Mucosa of rectum (tissue), 2 donors: ENCODE data around the gene JCAD.

ENCODE experiments used
- H3K27ac ChIP-seq, 2 donors: one replicate each; pipeline ENCODE4 v1.7.0; 2013; ENCODE audit warnings: inconsistent platforms in 2 of 2, low read depth in 2 of 2, low read length in 2 of 2
- H3K27me3 ChIP-seq, 2 donors: one replicate each; pipeline ENCODE4 v1.7.0; 2013; ENCODE audit warnings: low read length in 2 of 2; ENCODE audit not compliant: control insufficient read depth in 2 of 2, insufficient read depth in 2 of 2
- H3K36me3 ChIP-seq, 2 donors: one replicate each; pipeline ENCODE4 v1.7.0; 2013; ENCODE audit warnings: low read length in 2 of 2; ENCODE audit not compliant: control insufficient read depth in 2 of 2, insufficient read depth in 2 of 2
- H3K4me1 ChIP-seq, 2 donors: one replicate each; pipeline ENCODE4 v1.7.0; 2013; ENCODE audit warnings: low read length in 2 of 2, mild to moderate bottlenecking in 1 of 2; ENCODE audit not compliant: control insufficient read depth in 2 of 2, insufficient read depth in 2 of 2
- H3K4me3 ChIP-seq, 2 donors: one replicate each; pipeline ENCODE4 v1.7.0; 2013; ENCODE audit warnings: low read length in 2 of 2
- H3K9ac ChIP-seq, 2 donors: one replicate each; pipeline ENCODE4 v1.7.0; 2013; ENCODE audit warnings: low read length in 2 of 2, low read depth in 1 of 2, mild to moderate bottlenecking in 1 of 2
- H3K9me3 ChIP-seq, 2 donors: one replicate each; pipeline ENCODE4 v1.7.0; 2013; ENCODE audit warnings: low read length in 2 of 2; ENCODE audit not compliant: control insufficient read depth in 2 of 2
- donor health status: healthy.
- donor health status: Normal muscosa, but diverticular disease.

Gene JCAD

DNA sequence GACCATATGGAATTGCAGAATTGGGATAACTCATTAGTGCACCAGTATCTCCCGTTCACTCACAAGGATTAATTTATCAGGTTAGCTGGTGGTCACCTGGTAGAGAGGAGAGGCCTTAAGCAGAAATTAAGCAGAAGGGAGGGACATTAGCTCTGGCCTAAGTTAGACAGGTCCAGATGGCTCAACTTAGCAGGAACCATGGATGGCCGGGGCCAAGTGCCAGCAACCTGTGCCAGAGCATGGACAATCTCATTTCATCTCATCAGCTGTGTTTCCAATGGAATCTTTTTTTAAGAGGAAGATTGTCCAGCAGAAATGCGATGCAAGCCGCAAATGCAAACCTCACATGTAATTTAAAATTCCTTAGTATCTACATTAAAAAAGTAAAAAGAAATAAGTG is 82.2 kb downstream of the JCAD start:
- Histone ChIP-seq H3K9me3 (no peaks in the 10 kb centered on the region), H3K9ac (no peak overlapping the region), H3K36me3 (no peaks in the 10 kb centered on the region), H3K27ac (no peak overlapping the region), H3K4me1 (no peaks in the 10 kb centered on the region), H3K27me3 (peaks cover 0 to 2% of the 10 kb centered on the region in 2 donors), H3K4me3 (no peak overlapping the region)

DNA sequence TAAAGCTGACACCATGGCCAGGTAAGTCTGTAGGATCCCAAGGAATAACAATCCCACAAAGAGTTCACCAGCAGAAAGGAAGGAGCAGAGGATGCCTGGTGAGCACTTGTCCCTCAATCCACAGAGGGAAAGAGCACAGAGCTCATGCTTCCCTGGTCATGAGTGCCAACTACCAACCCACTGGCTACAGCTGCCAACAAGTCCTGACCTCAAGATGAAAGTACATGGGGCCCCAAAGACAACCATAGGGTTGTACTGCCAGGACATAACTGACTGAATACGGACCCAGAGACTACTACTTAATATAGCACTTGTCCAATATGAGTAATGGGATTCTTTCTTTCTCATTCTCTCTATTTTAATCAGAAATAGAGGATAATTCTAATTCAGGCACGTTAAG is 83.3 kb downstream of the JCAD start:
- Histone ChIP-seq H3K4me3 (no peak overlapping the region), H3K9me3 (no peaks in the 10 kb centered on the region), H3K4me1 (no peaks in the 10 kb centered on the region), H3K9ac (no peak overlapping the region), H3K36me3 (no peaks in the 10 kb centered on the region), H3K27me3 (peaks cover 0 to 2% of the 10 kb centered on the region in 2 donors), H3K27ac (no peak overlapping the region)

DNA sequence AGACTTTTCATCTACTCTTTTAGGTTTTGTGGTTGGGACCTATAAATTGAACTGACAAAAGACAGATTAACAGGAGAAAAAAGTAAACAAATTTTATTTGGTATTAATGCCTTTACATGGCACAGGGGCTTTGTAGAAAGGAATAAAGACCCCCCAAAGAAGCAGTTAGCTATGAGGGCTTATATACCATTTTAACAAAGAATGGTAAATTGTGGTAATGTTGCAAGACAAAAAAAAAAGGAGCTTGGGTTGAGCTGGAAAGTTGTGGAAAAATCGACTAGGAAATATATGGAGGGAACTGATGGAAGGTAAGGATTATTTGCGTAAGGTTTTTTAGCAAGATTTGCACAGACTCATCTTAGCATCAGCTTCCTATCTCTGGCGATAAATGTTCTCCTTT is 84.6 kb downstream of the JCAD start:
- Histone ChIP-seq H3K27ac (no peak overlapping the region), H3K36me3 (no peaks in the 10 kb centered on the region), H3K9me3 (no peaks in the 10 kb centered on the region), H3K4me3 (no peak overlapping the region), H3K4me1 (no peaks in the 10 kb centered on the region), H3K27me3 (no peaks in the 10 kb centered on the region), H3K9ac (no peak overlapping the region)

DNA sequence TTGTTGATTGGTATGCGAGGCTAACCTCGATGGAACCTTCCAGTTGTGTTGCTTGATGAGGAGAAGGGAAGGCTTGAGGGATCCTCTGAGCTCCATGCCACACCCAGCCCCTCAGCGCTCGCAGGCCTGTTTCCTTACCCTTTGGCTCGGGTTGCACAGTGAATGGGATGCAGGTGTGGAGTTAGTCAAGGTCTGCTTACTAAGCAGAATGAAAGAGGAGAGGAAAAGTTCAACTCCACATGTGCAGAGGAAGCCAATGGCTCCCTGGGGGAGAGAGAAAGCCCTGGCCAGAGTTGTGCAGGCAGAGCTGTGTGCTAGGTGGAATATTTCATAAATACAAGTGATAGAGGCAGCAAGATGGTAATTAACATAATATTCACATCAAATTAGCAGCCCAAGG is 85.5 kb downstream of the JCAD start:
- Histone ChIP-seq H3K27ac (no peak overlapping the region), H3K9me3 (no peaks in the 10 kb centered on the region), H3K27me3 (no peaks in the 10 kb centered on the region), H3K4me3 (no peak overlapping the region), H3K4me1 (no peaks in the 10 kb centered on the region), H3K36me3 (no peaks in the 10 kb centered on the region), H3K9ac (no peak overlapping the region)

DNA sequence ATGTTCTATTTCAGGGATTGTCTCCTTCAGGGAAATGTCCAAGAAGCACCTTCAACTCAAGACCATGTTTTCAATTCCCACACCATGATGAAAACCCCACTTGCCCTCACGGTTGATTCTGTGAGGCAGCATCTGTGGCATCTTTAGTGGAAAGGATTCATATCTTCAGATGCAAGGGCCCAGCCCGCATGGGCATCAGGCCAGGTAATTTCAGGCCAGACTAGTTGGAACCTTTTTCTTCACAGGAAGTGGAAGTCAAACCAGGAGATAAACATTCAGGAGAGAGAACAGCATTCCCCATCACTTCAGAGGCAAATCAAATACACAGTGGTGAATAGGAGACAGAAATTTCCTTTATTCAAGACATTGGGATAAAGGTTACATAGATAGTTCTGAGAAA is 88.8 kb downstream of the JCAD start:
- H3K4me1 ChIP-seq, result no peaks in the 10 kb centered on the region
- no peak overlapping the region for H3K4me3 ChIP-seq
- no peak overlapping the region for H3K9ac ChIP-seq
- no peaks in the 10 kb centered on the region for H3K27me3 ChIP-seq
- H3K36me3 ChIP-seq, result no peaks in the 10 kb centered on the region
- H3K27ac ChIP-seq, result no peak overlapping the region
- H3K9me3 ChIP-seq, result no peaks in the 10 kb centered on the region

DNA sequence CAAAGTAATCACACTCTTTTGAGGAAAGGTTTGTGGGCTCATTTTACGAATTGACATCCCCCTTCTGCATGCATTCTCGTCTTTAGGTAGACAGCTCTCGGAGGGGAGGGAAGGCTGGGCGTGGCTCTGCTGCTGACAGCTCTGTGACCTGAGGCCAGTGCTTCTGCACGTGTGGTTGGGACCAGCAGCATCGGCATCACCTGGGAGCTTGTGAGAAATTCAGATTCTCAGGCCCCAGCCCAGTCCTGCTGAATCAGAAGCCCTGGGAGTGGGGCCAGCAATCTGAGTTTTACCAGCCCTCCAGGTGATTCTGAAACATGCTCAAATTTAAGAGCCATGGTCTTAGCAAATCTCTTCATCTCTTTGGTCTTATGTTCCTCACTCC is 89.4 kb downstream of the JCAD start:
- no peaks in the 10 kb centered on the region for H3K36me3 ChIP-seq
- no peak overlapping the region for H3K9ac ChIP-seq
- H3K27me3 ChIP-seq, result no peaks in the 10 kb centered on the region
- H3K4me1 ChIP-seq, result no peaks in the 10 kb centered on the region
- no peak overlapping the region for H3K27ac ChIP-seq
- H3K4me3 ChIP-seq, result no peak overlapping the region
- no peaks in the 10 kb centered on the region for H3K9me3 ChIP-seq

DNA sequence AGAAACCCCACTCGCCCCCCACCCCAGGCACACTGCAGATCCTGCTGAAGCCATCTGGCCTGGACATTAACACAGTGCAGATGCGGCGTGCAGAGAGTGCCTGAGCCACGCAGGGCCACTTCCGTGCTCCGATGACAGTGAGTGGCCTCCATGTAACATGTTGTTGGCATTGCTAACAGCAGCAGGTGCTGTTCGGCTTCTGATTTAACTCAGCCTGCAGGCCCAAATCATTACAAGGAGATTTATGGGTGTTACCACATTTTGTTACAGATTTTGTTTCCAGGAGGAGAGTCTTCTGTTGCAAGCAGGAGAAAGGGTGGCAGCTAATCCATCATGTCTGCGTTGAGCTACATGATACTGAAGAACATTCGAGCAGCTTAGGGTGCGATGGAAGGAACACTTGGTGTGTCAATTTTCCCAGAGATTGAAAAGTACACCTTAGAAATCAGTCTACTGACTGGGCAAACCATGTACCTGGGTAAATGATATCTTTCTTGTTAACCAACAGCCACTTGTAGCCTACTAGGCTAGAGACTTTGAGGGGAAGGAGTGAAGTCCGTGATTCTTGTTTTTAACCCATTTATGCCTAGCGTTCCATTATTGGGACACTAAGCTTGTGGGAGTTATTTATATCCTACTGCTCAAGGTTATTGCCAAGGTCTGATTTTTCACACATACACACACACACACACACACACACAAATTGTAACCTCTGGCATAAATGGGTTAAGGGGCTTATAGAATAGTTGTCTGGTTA is 90.0 kb downstream of the JCAD start:
- no peak overlapping the region for H3K9ac ChIP-seq
- no peaks in the 10 kb centered on the region for H3K4me1 ChIP-seq
- H3K9me3 ChIP-seq, result no peaks in the 10 kb centered on the region
- H3K4me3 ChIP-seq, result no peak overlapping the region
- no peaks in the 10 kb centered on the region for H3K36me3 ChIP-seq
- H3K27me3 ChIP-seq, result no peaks in the 10 kb centered on the region
- no peak overlapping the region for H3K27ac ChIP-seq

DNA sequence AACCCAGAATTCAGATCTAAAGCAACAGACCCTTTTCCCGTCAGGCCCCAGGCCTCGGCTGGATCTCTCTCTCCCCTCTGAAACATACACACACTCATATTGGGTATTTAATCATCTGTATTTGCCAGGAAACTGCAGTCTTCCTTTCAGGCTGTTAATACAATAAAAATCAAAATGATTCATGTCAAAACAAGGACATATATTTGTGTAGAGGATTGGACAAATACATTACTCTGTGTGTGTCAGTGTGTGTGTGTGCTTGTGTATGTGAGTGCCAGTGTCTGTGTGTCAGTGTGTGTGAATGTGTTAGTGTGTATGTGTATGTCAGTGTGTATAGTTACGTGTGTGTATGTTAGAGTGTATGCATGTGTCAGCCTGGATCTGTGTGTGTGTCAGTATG is 90.8 kb downstream of the JCAD start:
- Histone ChIP-seq H3K9me3 (no peaks in the 10 kb centered on the region), H3K4me1 (no peaks in the 10 kb centered on the region), H3K36me3 (no peaks in the 10 kb centered on the region), H3K9ac (no peak overlapping the region), H3K4me3 (no peak overlapping the region), H3K27me3 (no peaks in the 10 kb centered on the region), H3K27ac (no peak overlapping the region)

DNA sequence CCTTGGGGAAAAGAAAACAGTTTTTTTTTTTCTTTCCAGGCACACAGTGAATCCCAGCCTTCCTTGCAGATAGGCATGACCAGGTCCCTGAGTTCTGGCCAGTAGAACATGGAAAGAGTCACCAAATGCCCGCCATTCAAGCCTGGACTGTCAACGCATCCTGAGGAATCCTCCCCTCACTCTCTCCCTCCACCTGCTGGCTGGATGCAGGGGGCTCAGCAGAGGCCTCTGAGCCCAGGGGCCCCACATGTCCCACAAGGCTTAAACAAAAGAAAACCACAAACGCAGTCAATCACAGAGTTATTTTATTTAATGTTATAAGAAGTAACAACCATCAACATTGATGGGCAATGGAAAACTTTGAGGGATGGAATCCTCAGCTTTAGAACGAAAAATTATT is 93.1 kb downstream of the JCAD start:
- no peak overlapping the region for H3K4me3 ChIP-seq
- H3K36me3 ChIP-seq, result no peaks in the 10 kb centered on the region

More for the DNA sequence above, 93.1 kb downstream of the JCAD start:
- Histone ChIP-seq H3K27me3 (no peaks in the 10 kb centered on the region), H3K9ac (no peak overlapping the region), H3K4me1 (no peaks in the 10 kb centered on the region), H3K27ac (no peak overlapping the region), H3K9me3 (no peaks in the 10 kb centered on the region)
